GM19240 (cell line): ENCODE results near the gene SERHL2.
A peak's percentile ranks its signal among the peaks of the same experiment; 100 is the strongest.
"Not testable (repeated sequence)": the region's sequence is repeated elsewhere in the genome, so short reads cannot be mapped to it uniquely, and the experiment has no call there.

Experiments
- DNase-seq: peaks from one replicate; pipeline ENCODE4 v3.0.0; 2011; ENCODE audit warnings: low spot score; ENCODE audit not compliant: insufficient read length

SERHL2 gene

GRCh38 chr22:42535082-42535731 is 18.5 kb upstream of the SERHL2 start:
- DNase-seq = not testable (repeated sequence)

DNA sequence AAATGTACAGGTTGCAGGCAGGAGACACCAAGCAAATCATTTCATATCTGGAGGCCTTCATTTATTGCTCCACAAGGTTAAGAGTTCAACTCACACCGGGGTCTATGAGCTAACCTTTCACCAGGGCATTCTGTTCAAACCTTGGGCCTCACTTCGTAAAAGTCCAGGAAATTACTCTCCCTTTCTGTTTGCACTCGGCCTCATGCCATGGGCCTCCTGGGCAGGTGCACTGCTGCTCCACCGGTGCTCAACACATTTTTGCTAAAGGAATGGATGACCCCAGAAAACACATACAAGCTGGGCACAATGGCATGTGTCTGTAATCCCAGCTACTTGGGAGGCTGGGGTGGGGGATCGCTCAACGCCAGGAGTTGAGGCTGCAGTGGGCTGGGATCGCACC is 17.6 kb upstream of the SERHL2 start:
- DNase-seq = no peak

GRCh38 chr22:42536634-42537033 is 17.1 kb upstream of the SERHL2 start:
- not testable (repeated sequence) for DNase-seq

GRCh38 chr22:42537199-42537831 is 16.4 kb upstream of the SERHL2 start:
- DNase-seq = not testable (repeated sequence)

DNA sequence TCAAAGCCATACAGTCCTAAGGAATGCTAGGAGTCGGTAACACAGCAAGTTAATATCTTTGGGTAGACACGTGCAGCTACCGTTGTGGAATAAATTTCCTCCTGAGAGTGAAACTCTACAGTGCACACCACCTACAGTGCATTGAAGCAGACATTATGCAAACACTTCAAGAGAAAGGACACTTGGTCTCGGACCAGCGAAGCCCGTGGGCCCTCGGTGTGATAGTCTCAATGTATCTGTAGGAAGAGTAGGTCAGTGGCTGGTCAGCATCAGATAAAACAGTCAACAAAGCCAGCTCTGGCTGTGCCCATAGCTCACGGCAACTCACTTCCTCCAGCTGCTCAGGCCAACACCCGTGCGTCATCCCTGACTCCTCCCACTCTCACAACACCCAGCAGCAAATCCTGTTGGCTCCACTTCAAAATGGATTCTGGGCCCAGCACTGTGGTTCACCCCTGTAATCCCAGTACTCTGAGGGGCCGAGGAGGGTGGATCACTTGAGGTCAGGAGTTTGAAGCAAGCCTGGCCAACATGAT is 14.5 kb upstream of the SERHL2 start:
- not testable (repeated sequence) for DNase-seq

- DNase-seq = no peak
Measured at GRCh38 chr22:42544686-42545085, 9.1 kb upstream of the SERHL2 start.

- no peak for DNase-seq
Measured at GRCh38 chr22:42547562-42547961, 6.2 kb upstream of the SERHL2 start.

- not testable (repeated sequence) for DNase-seq
Measured at GRCh38 chr22:42548126-42548525, 5.6 kb upstream of the SERHL2 start.

- no peak for DNase-seq
Measured at GRCh38 chr22:42548597-42549330, 5.0 kb upstream of the SERHL2 start.

DNA sequence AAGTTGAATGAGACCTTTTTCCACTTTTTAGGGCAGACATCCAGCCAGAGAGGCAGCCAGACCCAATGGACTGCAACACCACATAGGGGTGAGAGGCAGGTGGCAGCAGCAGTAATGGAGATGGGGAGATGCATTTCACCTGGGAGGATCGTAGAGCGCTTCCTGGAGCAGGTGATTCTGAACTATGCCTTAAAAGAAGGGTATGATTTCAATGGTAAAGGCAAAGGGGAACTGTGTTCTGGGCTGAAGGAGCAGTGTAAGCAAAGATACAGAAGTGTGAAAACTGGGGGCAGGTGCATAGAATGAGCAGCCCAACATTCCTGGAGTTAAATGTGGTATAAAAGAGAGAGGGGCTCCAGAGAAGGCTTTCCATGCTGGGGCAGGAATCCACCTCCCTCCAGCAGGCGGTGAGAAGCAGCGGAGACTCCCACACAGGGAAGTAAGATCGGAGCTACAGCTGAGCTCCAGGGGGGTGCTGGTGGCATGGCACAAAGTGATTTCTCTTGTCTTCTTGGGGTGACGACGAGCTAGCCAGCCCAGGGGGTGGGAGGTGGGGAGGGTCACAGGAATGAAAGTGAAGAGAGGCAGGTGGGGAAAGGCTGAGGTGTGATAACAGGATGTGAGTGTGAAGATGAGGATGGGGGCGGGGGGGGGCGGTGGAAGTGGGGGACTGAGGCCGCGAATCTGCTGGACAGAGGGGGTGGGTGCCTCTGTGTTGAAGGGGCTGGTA is 4.3 kb upstream of the SERHL2 start:
- DNase-seq = no peak

GRCh38 chr22:42552294-42552647 is 1.5 kb upstream of the SERHL2 start:
- DNase-seq = not testable (repeated sequence)

DNA sequence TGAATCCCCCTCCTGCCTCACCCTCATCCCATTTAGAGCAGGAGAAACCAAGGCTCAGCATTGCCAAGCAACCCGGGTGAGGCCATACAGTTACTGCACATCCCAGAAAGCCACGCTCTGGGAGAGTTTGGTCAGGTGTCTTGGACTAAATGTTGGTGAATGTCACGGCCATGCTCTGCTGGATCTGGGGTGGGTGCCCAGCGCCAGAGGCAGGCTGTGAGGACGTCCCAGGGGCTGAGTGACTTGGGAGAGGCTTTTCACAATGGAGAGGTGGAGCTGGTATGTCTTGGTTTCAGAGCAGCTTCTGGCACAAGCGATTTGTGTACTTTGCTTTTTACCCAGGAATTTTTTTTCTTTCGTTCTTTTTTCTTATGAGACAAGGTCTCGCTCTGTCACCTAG is 6.6 kb downstream of the SERHL2 start:
- no peak for DNase-seq

- no peak for DNase-seq
Measured at GRCh38 chr22:42560781-42561180, 7.0 kb downstream of the SERHL2 start.

DNA sequence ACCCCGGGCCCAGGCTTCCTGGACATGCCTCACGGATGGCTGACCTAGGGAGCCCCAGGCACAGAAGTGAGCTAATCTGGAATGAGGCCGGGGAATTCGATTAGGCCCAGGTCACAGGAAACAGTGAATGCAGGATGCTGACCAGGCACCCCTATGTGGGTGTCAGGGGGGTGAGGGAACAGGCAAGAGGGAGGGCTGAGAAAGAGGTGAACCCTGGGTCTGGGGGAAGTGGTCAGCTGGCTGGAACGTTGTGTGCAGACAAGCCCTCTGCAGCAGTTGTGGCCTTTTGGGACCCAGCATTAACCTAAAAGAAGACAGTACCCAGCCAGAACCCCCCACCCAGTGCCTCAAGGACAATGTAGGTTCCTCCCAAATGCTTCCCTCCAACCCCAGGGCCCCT is 8.1 kb downstream of the SERHL2 start:
- no peak for DNase-seq

- peak; percentile 38 for DNase-seq
Measured at GRCh38 chr22:42562279-42562678, 8.5 kb downstream of the SERHL2 start.

DNA sequence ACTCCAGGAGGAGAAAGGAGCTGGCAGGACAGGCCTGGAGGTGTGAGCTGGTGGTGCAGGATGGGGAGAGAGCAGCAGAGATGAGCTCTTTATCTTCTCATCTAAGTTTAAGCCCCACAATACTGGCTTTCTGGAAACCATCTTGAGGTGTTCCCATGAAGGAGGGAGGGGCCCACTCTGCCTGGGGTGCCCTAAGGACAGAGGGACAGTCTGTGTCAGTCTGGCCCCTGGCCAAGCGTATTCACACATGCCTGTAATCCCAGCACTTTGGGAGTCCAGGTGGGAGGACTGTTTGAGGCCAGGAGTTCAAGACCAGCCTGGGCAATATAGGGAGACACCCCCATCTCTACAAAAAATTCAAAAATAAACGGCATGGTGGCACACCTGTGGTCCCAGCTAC is 8.9 kb downstream of the SERHL2 start:
- no peak for DNase-seq

DNA sequence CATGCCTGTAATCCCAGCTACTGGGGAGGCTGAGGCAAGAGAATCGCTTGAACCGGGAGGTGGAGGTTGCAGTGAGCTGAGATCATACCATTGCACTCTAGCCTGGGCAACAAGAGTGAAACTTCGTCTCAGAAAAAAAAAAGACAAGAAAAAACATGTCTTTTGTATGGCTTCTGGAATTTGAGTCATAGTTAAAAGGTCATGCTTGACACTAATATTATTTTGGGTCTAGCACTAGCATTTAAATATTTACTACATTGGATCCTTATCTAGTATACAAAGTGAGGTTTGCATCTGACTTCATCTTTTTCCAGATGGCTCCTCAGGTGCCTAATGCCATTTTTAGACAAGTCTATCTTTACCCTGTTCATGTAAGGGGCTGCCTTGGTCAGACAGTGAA is 10.2 kb downstream of the SERHL2 start:
- not testable (repeated sequence) for DNase-seq

- DNase-seq = no peak
Measured at GRCh38 chr22:42564699-42565098, 10.9 kb downstream of the SERHL2 start.

DNA sequence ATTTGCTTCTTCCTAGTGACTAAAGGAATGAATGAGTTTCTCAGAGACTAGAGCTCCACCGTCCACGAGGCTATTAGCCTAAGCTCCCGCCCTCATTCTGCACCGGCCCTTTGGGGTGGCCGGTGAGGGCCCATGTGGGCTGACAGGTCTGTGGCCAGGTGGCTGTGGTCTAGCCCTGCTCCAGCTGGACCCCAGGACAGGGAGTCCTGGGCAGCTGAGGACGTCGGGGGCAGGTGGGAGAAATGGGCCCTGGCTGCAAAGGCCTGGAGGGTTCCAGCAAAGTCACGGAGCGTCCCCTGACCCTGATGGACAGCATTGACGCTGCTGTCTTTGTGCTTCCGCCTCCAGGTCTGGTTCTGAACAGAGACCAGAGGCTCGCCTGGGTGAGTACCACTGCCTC is 12.2 kb downstream of the SERHL2 start:
- no peak for DNase-seq

GRCh38 chr22:42567950-42568349 is 14.2 kb downstream of the SERHL2 start:
- DNase-seq = not testable (repeated sequence)

DNA sequence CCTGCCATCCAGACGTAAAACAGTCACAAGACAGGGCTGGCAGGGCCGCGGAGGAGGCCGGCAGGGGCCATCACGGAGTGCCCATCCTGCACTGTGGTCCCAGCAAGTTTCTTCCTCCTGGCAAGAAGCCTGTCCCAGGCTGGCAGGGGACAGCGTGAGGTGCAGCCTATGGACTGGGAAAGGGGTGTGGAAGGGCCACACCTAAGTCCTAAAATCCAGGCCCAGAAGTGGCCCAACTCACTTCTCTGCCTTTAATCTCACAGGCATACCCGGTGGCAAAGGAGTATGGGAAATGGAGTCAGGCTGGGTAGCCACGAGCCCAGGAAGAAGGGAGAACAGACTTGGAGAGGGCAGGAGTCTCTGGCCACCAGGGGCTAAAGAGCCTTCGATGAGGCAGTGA is 16.8 kb downstream of the SERHL2 start:
- not testable (repeated sequence) for DNase-seq

DNA sequence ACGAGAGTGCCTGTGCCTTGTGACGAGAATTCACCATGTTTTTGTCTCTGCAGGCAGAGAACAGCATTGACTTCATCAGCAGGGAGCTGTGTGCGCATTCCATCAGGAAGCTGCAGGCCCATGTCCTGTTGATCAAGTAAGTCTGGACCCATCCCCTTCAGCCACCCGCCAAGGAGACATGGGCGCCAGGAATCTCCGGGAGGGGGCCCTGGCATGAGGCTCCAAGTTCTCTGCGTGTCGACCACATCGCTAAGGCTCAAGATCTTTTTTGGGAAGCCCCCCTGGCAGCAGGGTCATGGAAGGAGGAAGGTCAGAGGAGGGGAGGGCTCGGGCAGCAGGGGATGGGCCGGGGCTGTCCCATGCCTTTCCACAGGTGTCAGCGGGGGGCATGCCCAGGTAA is 17.3 kb downstream of the SERHL2 start:
- not testable (repeated sequence) for DNase-seq
